SK-N-SH (cell line): ENCODE measurements around the gene ZNF579. TPM values are rescaled to one million over a fixed set of nuclear protein-coding genes. Genes with fewer than 3 reads are reported as not detected.

ENCODE experiments used
- CTCF ChIA-PET: fragments of 300-600, 350-600 bp; formaldehyde crosslinking; extraction: SDS; loops from one replicate; lab custom pipeline; 2021; lab: Yijun Ruan, JAX
- POLR2A ChIA-PET: fragments of 350-600 bp; sonication (Branson Sonifier 250); formaldehyde crosslinking; extraction: SDS; loops from one replicate; lab custom pipeline; 2020; ENCODE audit warnings: antibody characterized with exemption, inconsistent platforms; lab: Yijun Ruan, JAX
- DNase-seq: peaks from one replicate; pipeline ENCODE4 v3.0.0; 2012
- H2AFZ ChIP-seq: fragments of 200-600 bp; sonication (generic); 2 replicates; pipeline ENCODE4 v1.8.1; 2016; ENCODE audit warnings: antibody characterized with exemption, mild to moderate bottlenecking, low read depth
- H3F3A ChIP-seq: fragments of 200-600 bp; sonication (generic); replicated peaks from 2 replicates; pipeline ENCODE3; 2016; ENCODE audit warnings: antibody characterized with exemption, mild to moderate bottlenecking; ENCODE audit not compliant: insufficient read depth
- H3K27ac ChIP-seq, 2 experiments: fragments of 200-500 bp in 1 of 2; fragments of 200-600 bp in 1 of 2; sonication (Bioruptor generic) in 1 of 2; sonication (generic), shearing (Covaris generic) in 1 of 2; 2 replicates each; pipeline versions ENCODE4 v1.5.1 to v1.6.1; 2014 to 2016; ENCODE audit warnings: low read depth in 2 of 2, inconsistent platforms in 1 of 2, low read length in 1 of 2, mild to moderate bottlenecking in 1 of 2, mixed read lengths in 1 of 2
- H3K27me3 ChIP-seq: fragments of 200-600 bp; sonication (generic), shearing (Covaris generic); 2 replicates; pipeline ENCODE4 v1.6.1; 2016; ENCODE audit warnings: mixed run types; ENCODE audit not compliant: insufficient read depth
- H3K36me3 ChIP-seq, 2 experiments: fragments of 200-500 bp in 1 of 2; fragments of 200-600 bp in 1 of 2; sonication (Bioruptor generic) in 1 of 2; sonication (generic) in 1 of 2; replicated peaks in 1 of 2; 2 replicates each; pipeline versions ENCODE3 to v1.5.1; 2014 to 2016; ENCODE audit warnings: low read length in 1 of 2, mild to moderate bottlenecking in 1 of 2; ENCODE audit not compliant: insufficient read depth in 2 of 2, control insufficient read depth in 1 of 2
- H3K4me1 ChIP-seq, 2 experiments: fragments of 200-500 bp in 1 of 2; fragments of 200-600 bp in 1 of 2; sonication (Bioruptor generic) in 1 of 2; sonication (generic), shearing (Covaris generic) in 1 of 2; 2 replicates each; pipeline versions ENCODE4 v1.5.1 to v1.6.1; 2014 to 2016; ENCODE audit warnings: low read depth in 1 of 2, low read length in 1 of 2, mixed run types in 1 of 2; ENCODE audit not compliant: insufficient read depth in 2 of 2, control insufficient read depth in 1 of 2
- H3K4me2 ChIP-seq: fragments of 200-600 bp; sonication (generic), shearing (Covaris generic); 2 replicates; pipeline ENCODE4 v1.6.1; 2017; ENCODE audit warnings: mixed run types
- H3K4me3 ChIP-seq, 2 experiments: fragments of 200-500 bp in 1 of 2; fragments of 200-600 bp in 1 of 2; sonication (Bioruptor generic) in 1 of 2; sonication (generic), shearing (Covaris generic) in 1 of 2; 2 replicates each; pipeline versions ENCODE4 v1.5.1 to v1.8.1; 2014 to 2016; ENCODE audit warnings: low read depth in 2 of 2, inconsistent platforms in 1 of 2, low read length in 1 of 2, mild to moderate bottlenecking in 1 of 2, mixed read lengths in 1 of 2, moderate library complexity in 1 of 2
- H3K79me2 ChIP-seq: fragments of 200-600 bp; sonication (generic); 2 replicates; pipeline ENCODE4 v1.8.1; 2017; ENCODE audit warnings: mild to moderate bottlenecking; ENCODE audit not compliant: insufficient read depth
- H3K9ac ChIP-seq: fragments of 200-600 bp; sonication (generic); 2 replicates; pipeline ENCODE4 v1.6.1; 2017; ENCODE audit warnings: mixed run types
- H3K9me2 ChIP-seq: fragments of 200-600 bp; sonication (generic); 2 replicates; pipeline ENCODE4 v1.6.1; 2017; ENCODE audit warnings: mixed run types
- H3K9me3 ChIP-seq: fragments of 200-600 bp; sonication (generic); 2 replicates; pipeline ENCODE4 v1.6.1; 2017; ENCODE audit warnings: mixed run types, mild to moderate bottlenecking, moderate library complexity
- H4K20me1 ChIP-seq: fragments of 200-600 bp; sonication (generic); 2 replicates; pipeline ENCODE4 v1.6.1; 2017; ENCODE audit warnings: mild to moderate bottlenecking, mixed run types; ENCODE audit not compliant: insufficient read depth
- CTCF ChIP-seq: fragments of 200-600 bp; sonication (generic); IDR thresholded peaks from 2 replicates; pipeline ENCODE4 v1.6.1; 2017; ENCODE audit warnings: antibody characterized with exemption, mild to moderate bottlenecking, moderate library complexity
- EZH2phosphoT487 ChIP-seq: fragments of 200-600 bp; sonication (generic); IDR thresholded peaks from 2 replicates; pipeline ENCODE4 v1.6.1; 2017; ENCODE audit warnings: low read depth, mixed run types, mild to moderate bottlenecking, antibody characterized with exemption, moderate library complexity, borderline replicate concordance
- FOXM1 ChIP-seq: IDR thresholded peaks from 2 replicates; pipeline ENCODE4 v1.4.0; 2012; ENCODE audit warnings: low read depth, mild to moderate bottlenecking
- GATA2 ChIP-seq: sonication (generic); formaldehyde crosslinking; IDR thresholded peaks from 2 replicates; pipeline ENCODE4 v1.5.0; 2020; ENCODE audit warnings: mild to moderate bottlenecking, missing genetic modification reagents
- JUND ChIP-seq: IDR thresholded peaks from 2 replicates; pipeline ENCODE4 v1.4.0; 2012
- MAX ChIP-seq: IDR thresholded peaks from 2 replicates; pipeline ENCODE4 v1.4.0; 2012; ENCODE audit warnings: low read depth
- POLR2AphosphoS5 ChIP-seq: IDR thresholded peaks from 2 replicates; pipeline ENCODE4 v1.6.1; 2012; ENCODE audit warnings: low read depth, low read length
- RCOR1 ChIP-seq: fragments of 150-350 bp; IDR thresholded peaks from 2 replicates; pipeline ENCODE4 v1.6.1; 2017; ENCODE audit warnings: antibody characterized with exemption, low read length
- REST ChIP-seq: IDR thresholded peaks from 2 replicates; pipeline ENCODE4 v1.6.1; 2012; ENCODE audit warnings: mild to moderate bottlenecking, low read depth, low read length, moderate library complexity
- RFX5 ChIP-seq: IDR thresholded peaks from 2 replicates; pipeline ENCODE4 v1.6.1; 2012; ENCODE audit warnings: mild to moderate bottlenecking, improper control_type of control experiment, low read length
- USF2 ChIP-seq: fragments of 150-350 bp; IDR thresholded peaks from 2 replicates; pipeline ENCODE4 v1.6.1; 2017; ENCODE audit warnings: antibody characterized with exemption, low read length, low read depth, borderline replicate concordance
- WGBS: methylation state at CpG from one replicate; pipeline ENCODE4 v1.1.6; 2017; ENCODE audit warnings: low lambda C conversion rate; 5-methylcytosine and 5-hydroxymethylcytosine counted together
- polyA plus RNA-seq, 3 experiments: library from polyadenylated mRNA; depleted of rRNA; stranded (reverse); fragments of >200 nt; gene quantifications; 2 replicates each; pipeline ENCODE4 v1.2.3, GENCODE V29; 2012

ZNF579 gene
- polyA plus RNA-seq, 1 of the 3 experiments (the other 2 are of a cell fraction), result 5.9 TPM

GRCh38 chr19:55554302-55554701 lies 26.3 kb downstream of the ZNF579 start:
- Histone ChIP-seq H3K79me2 (no peaks in the 10 kb centered on the region), H3K27ac (no peak overlapping the region), H3K9me3 (no peaks in the 10 kb centered on the region), H3K36me3 (no peaks in the 10 kb centered on the region), H3K4me2 (no peak overlapping the region), H3K4me1 (peaks cover 0 to 9% of the 10 kb centered on the region in 2 experiments; a peak in 3 of 4 replicates), H3K9ac (no peak overlapping the region), H4K20me1 (no peaks in the 10 kb centered on the region), H2AFZ (no peak overlapping the region), H3K9me2 (no peaks in the 10 kb centered on the region), H3K27me3 (no peaks in the 10 kb centered on the region), H3K4me3 (no peak overlapping the region), H3F3A (peaks cover 10% of the 10 kb centered on the region)
- no peak for TF ChIP-seq JUND
- TF ChIP-seq RFX5, result no peak
- no peak for TF ChIP-seq MAX
- no peak for TF ChIP-seq CTCF
- TF ChIP-seq REST, result no peak
- TF ChIP-seq GATA2 (CRISPR knock-in tag), result no peak
- no peak for TF ChIP-seq POLR2AphosphoS5
- no peak for TF ChIP-seq RCOR1
- TF ChIP-seq EZH2phosphoT487, result no peak
- no peak for TF ChIP-seq FOXM1
- no peak for TF ChIP-seq USF2
- WGBS, result 91% methylated on average over 9 of the region's 9 CpGs
- POLR2A ChIA-PET, result no interaction called here
- no peak for DNase-seq
- CTCF ChIA-PET, result interaction anchor here (1.3 kb wide), 1 partner anchor 52 kb away, joined by 3 read pairs; no protein-coding TSS in a partner anchor
